ENCODE results near the gene ANKS6.

The ANKS6 gene

DNA sequence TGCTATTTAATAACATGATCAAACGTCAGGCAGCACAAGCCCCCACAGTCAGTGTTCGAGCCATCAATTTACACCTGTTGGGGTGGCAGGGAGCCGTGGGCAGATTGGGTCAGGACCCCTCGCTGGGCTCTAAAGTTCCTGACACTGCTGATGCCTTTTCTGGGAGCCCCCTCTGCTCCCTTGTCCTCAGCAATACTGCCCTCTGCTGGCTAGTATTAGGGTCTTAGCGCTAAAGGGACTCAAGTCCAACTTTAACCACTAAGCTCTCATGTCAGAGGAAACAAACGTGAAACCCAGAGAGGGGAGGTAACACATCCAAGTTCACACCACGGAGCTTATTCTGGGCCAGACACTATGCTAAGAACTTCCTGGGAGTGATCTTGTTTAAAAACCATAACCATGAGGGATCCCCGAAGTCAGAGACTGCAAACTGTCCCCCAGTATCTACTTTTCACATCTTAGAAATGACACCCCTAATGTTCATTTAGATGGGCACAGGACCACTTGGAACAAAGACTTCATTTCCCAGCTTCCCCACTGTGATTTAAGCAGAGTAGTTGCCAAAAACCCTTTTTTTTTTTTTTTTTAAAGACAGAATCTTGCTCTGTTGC lies 20.4 kb downstream of the ANKS6 start:
- H3K36me3 ChIP-seq (ENCODE audit: control insufficient read depth in 2 of 2, insufficient read depth in 2 of 2, low read length in 2 of 2) = peaks cover 17 to 42% of the 10 kb centered on the region in 2 donors
- H3K27me3 ChIP-seq (ENCODE audit: control insufficient read depth in 2 of 2, insufficient read depth in 2 of 2, low read length in 2 of 2) = no peaks in the 10 kb centered on the region
- H3K9ac ChIP-seq (ENCODE audit: low read depth in 1 of 2, low read length in 2 of 2) = no peak overlapping the region
- H3K9me3 ChIP-seq (ENCODE audit: control insufficient read depth in 2 of 2, low read length in 2 of 2) = no peaks in the 10 kb centered on the region
- peaks cover 0 to 3% of the 10 kb centered on the region in 2 donors for H3K4me1 ChIP-seq (ENCODE audit: control insufficient read depth in 2 of 2, insufficient read depth in 2 of 2, low read length in 2 of 2)
- no peak overlapping the region for H3K27ac ChIP-seq (ENCODE audit: low read depth in 2 of 2, low read length in 2 of 2)
- no peak overlapping the region for H3K4me3 ChIP-seq (ENCODE audit: low read length in 2 of 2)

DNA sequence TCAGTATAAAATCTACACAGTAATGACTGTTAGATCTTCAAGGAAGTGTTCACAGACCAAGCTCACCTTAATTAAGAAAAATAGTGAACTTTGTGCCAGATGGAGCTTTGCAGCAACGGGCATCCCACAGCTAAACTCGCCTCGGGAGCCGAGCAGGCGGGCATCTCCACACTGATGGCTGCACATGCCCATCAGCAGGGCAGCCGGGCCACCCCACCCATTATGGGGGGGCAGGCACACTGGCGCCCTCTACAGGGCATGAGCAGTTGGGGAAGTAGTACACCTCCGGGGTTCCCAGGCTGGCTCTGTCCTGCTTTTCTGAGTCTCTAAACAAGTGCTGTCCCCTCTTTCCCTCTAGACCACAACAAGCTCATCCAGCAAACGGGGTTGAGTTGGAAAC lies 21.6 kb downstream of the ANKS6 start:
- Histone ChIP-seq H3K27ac (ENCODE audit: low read depth in 2 of 2, low read length in 2 of 2) (no peak overlapping the region), H3K36me3 (ENCODE audit: control insufficient read depth in 2 of 2, insufficient read depth in 2 of 2, low read length in 2 of 2) (peaks cover 23 to 52% of the 10 kb centered on the region in 2 donors), H3K4me3 (ENCODE audit: low read length in 2 of 2) (no peak overlapping the region)

GRCh38 chr9:98773721-98774120 lies 22.6 kb downstream of the ANKS6 start:
- H3K36me3 ChIP-seq (ENCODE audit: control insufficient read depth in 2 of 2, insufficient read depth in 2 of 2, low read length in 2 of 2) = peaks cover 23 to 55% of the 10 kb centered on the region in 2 donors
- no peaks in the 10 kb centered on the region for H3K9me3 ChIP-seq (ENCODE audit: control insufficient read depth in 2 of 2, low read length in 2 of 2)
- H3K4me3 ChIP-seq (ENCODE audit: low read length in 2 of 2) = no peak overlapping the region
- no peaks in the 10 kb centered on the region for H3K27me3 ChIP-seq (ENCODE audit: control insufficient read depth in 2 of 2, insufficient read depth in 2 of 2, low read length in 2 of 2)
- no peak overlapping the region for H3K27ac ChIP-seq (ENCODE audit: low read depth in 2 of 2, low read length in 2 of 2)
- no peak overlapping the region for H3K9ac ChIP-seq (ENCODE audit: low read depth in 1 of 2, low read length in 2 of 2)
- H3K4me1 ChIP-seq (ENCODE audit: control insufficient read depth in 2 of 2, insufficient read depth in 2 of 2, low read length in 2 of 2) = peaks cover 0 to 3% of the 10 kb centered on the region in 2 donors

More for the DNA sequence above, 21.6 kb downstream of the ANKS6 start:
- H3K9ac ChIP-seq (ENCODE audit: low read depth in 1 of 2, low read length in 2 of 2) = no peak overlapping the region
- H3K27me3 ChIP-seq (ENCODE audit: control insufficient read depth in 2 of 2, insufficient read depth in 2 of 2, low read length in 2 of 2) = no peaks in the 10 kb centered on the region
- peaks cover 0 to 3% of the 10 kb centered on the region in 2 donors for H3K4me1 ChIP-seq (ENCODE audit: control insufficient read depth in 2 of 2, insufficient read depth in 2 of 2, low read length in 2 of 2)
- H3K9me3 ChIP-seq (ENCODE audit: control insufficient read depth in 2 of 2, low read length in 2 of 2) = no peaks in the 10 kb centered on the region

DNA sequence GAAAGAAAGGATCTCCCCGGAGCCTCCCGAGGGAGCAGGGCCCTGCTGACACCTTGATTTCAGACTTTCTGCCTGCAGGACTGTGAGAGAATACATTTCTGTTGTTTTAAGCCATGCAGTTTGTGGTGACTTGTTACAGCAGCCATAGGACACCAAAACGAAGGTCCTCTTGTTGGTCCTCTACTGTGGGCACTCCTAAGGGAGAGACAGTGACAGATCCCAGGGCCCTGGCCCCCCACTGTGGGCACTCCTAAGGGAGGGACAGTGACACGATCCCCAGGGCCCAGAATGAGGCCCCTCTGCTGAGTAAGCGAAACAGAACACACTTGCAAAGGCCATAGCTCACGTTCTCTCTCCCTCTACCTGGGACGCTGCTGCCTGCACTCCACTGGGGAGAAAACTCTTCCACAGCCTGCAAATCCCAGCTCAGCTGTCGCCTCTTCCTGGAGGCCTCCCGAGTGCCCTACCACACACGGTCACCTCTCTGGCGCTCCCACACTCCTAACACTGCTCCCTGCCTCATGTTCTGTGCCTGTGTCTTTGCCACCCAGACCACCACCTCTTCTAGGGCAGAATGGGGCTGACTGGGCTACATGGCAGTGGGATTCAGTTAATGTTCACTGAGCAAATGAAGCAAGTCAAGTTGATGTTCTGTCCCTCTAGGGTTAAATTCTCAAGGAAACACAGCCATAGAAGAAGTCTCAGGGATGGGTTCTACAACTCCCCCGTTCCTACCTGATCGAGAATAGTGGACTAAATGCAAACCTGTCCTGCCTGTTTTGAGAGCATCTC lies 23.8 kb downstream of the ANKS6 start:
- Histone ChIP-seq H3K9ac (ENCODE audit: low read depth in 1 of 2, low read length in 2 of 2) (no peak overlapping the region), H3K27ac (ENCODE audit: low read depth in 2 of 2, low read length in 2 of 2) (no peak overlapping the region), H3K4me1 (ENCODE audit: control insufficient read depth in 2 of 2, insufficient read depth in 2 of 2, low read length in 2 of 2) (no peaks in the 10 kb centered on the region), H3K27me3 (ENCODE audit: control insufficient read depth in 2 of 2, insufficient read depth in 2 of 2, low read length in 2 of 2) (no peaks in the 10 kb centered on the region), H3K4me3 (ENCODE audit: low read length in 2 of 2) (no peak overlapping the region), H3K9me3 (ENCODE audit: control insufficient read depth in 2 of 2, low read length in 2 of 2) (no peaks in the 10 kb centered on the region), H3K36me3 (ENCODE audit: control insufficient read depth in 2 of 2, insufficient read depth in 2 of 2, low read length in 2 of 2) (peaks cover 25 to 61% of the 10 kb centered on the region in 2 donors)

DNA sequence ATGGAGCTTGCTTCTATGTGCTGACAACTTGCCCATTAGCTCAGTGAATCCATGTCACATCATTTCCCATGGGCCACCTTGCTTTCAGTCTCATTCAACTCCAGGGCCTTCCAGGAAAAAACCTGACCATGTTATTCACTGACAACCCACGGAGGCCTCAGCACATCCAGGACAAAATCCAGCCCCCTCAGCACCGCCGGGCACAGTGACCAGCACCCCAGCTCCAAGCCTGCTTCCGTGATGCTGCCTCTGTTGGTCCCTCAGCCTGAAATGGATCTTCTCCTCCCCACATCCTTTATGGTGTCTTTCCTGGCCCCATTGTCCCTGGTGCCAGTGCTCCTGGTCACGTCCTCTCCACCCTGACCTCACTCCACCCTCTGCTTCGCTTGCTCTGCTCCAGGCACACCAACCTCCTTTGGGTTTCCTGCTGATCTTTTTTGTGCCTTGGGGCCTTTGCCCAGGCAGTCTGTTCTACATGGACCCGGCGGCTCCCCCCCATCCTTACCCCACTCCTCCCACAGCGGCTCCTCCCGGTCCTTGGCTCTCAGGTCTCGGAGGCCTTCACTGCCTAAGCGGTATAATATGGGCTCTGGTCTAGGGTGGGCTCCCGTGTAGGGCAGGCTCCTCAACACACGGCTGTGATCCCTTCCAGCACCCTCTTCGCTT lies 25.0 kb downstream of the ANKS6 start:
- Histone ChIP-seq H3K9ac (ENCODE audit: low read depth in 1 of 2, low read length in 2 of 2) (no peak overlapping the region), H3K4me3 (ENCODE audit: low read length in 2 of 2) (no peak overlapping the region), H3K4me1 (ENCODE audit: control insufficient read depth in 2 of 2, insufficient read depth in 2 of 2, low read length in 2 of 2) (no peaks in the 10 kb centered on the region), H3K9me3 (ENCODE audit: control insufficient read depth in 2 of 2, low read length in 2 of 2) (no peaks in the 10 kb centered on the region), H3K27me3 (ENCODE audit: control insufficient read depth in 2 of 2, insufficient read depth in 2 of 2, low read length in 2 of 2) (no peaks in the 10 kb centered on the region), H3K36me3 (ENCODE audit: control insufficient read depth in 2 of 2, insufficient read depth in 2 of 2, low read length in 2 of 2) (peaks cover 29 to 63% of the 10 kb centered on the region in 2 donors), H3K27ac (ENCODE audit: low read depth in 2 of 2, low read length in 2 of 2) (no peak overlapping the region)

DNA sequence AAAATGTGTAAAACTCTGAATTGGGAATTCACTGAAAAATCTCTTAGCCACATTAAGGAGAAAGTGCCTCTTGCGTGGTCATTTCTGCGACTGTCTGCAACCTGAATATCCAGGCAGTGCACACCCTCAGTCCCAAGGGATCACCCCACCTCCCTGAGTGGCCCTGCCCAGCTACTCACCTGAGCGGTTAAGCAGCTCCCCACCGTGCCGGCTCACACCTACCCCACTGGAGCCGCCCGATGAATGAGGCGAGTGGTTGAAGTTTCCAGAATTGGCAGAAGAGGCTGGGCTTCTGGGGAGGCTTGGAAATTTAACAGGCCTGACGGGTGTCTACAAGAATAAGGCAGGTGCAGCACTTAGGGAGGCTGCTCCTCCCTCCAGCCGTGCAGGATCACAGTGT lies 25.6 kb downstream of the ANKS6 start:
- no peak overlapping the region for H3K27ac ChIP-seq (ENCODE audit: low read depth in 2 of 2, low read length in 2 of 2)
- H3K9ac ChIP-seq (ENCODE audit: low read depth in 1 of 2, low read length in 2 of 2) = no peak overlapping the region
- H3K36me3 ChIP-seq (ENCODE audit: control insufficient read depth in 2 of 2, insufficient read depth in 2 of 2, low read length in 2 of 2) = peaks cover 29 to 65% of the 10 kb centered on the region in 2 donors
- no peaks in the 10 kb centered on the region for H3K27me3 ChIP-seq (ENCODE audit: control insufficient read depth in 2 of 2, insufficient read depth in 2 of 2, low read length in 2 of 2)
- H3K4me3 ChIP-seq (ENCODE audit: low read length in 2 of 2) = no peak overlapping the region
- no peaks in the 10 kb centered on the region for H3K9me3 ChIP-seq (ENCODE audit: control insufficient read depth in 2 of 2, low read length in 2 of 2)
- no peaks in the 10 kb centered on the region for H3K4me1 ChIP-seq (ENCODE audit: control insufficient read depth in 2 of 2, insufficient read depth in 2 of 2, low read length in 2 of 2)

DNA sequence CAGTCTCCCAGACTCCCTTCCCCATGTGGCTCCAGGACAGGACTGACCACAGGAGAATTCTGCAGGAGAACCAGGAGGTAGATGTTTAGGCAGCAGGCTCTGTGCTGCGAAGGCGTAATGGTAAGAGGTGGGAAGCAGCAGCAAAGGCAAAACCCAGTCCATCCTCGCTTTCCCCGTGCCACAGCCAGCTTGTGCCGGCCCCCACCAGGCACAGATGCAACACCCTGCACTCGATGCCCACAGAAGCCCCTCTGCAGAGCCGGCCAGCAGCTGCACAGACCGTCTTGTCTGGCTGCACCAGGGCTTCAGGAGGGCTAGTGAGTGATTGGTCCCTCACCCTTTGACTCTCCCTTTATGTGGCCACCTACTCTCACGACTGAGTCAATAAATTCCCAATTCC lies 28.0 kb downstream of the ANKS6 start:
- no peak overlapping the region for H3K27ac ChIP-seq (ENCODE audit: low read depth in 2 of 2, low read length in 2 of 2)

GRCh38 chr9:98767915-98768314 lies 28.4 kb downstream of the ANKS6 start:
- Histone ChIP-seq H3K27ac (ENCODE audit: low read depth in 2 of 2, low read length in 2 of 2) (no peak overlapping the region), H3K27me3 (ENCODE audit: control insufficient read depth in 2 of 2, insufficient read depth in 2 of 2, low read length in 2 of 2) (no peaks in the 10 kb centered on the region), H3K9ac (ENCODE audit: low read depth in 1 of 2, low read length in 2 of 2) (no peak overlapping the region), H3K36me3 (ENCODE audit: control insufficient read depth in 2 of 2, insufficient read depth in 2 of 2, low read length in 2 of 2) (peaks cover 20 to 62% of the 10 kb centered on the region in 2 donors), H3K4me1 (ENCODE audit: control insufficient read depth in 2 of 2, insufficient read depth in 2 of 2, low read length in 2 of 2) (no peaks in the 10 kb centered on the region), H3K9me3 (ENCODE audit: control insufficient read depth in 2 of 2, low read length in 2 of 2) (no peaks in the 10 kb centered on the region), H3K4me3 (ENCODE audit: low read length in 2 of 2) (no peak overlapping the region)

More for the DNA sequence above, 28.0 kb downstream of the ANKS6 start:
- Histone ChIP-seq H3K9me3 (ENCODE audit: control insufficient read depth in 2 of 2, low read length in 2 of 2) (no peaks in the 10 kb centered on the region), H3K36me3 (ENCODE audit: control insufficient read depth in 2 of 2, insufficient read depth in 2 of 2, low read length in 2 of 2) (peaks cover 23 to 66% of the 10 kb centered on the region in 2 donors), H3K9ac (ENCODE audit: low read depth in 1 of 2, low read length in 2 of 2) (no peak overlapping the region), H3K4me3 (ENCODE audit: low read length in 2 of 2) (no peak overlapping the region), H3K27me3 (ENCODE audit: control insufficient read depth in 2 of 2, insufficient read depth in 2 of 2, low read length in 2 of 2) (no peaks in the 10 kb centered on the region), H3K4me1 (ENCODE audit: control insufficient read depth in 2 of 2, insufficient read depth in 2 of 2, low read length in 2 of 2) (no peaks in the 10 kb centered on the region)

GRCh38 chr9:98767196-98767595 lies 29.2 kb downstream of the ANKS6 start:
- no peaks in the 10 kb centered on the region for H3K9me3 ChIP-seq (ENCODE audit: control insufficient read depth in 2 of 2, low read length in 2 of 2)
- no peak overlapping the region for H3K4me3 ChIP-seq (ENCODE audit: low read length in 2 of 2)
- no peaks in the 10 kb centered on the region for H3K27me3 ChIP-seq (ENCODE audit: control insufficient read depth in 2 of 2, insufficient read depth in 2 of 2, low read length in 2 of 2)
- no peak overlapping the region for H3K9ac ChIP-seq (ENCODE audit: low read depth in 1 of 2, low read length in 2 of 2)
- no peak overlapping the region for H3K27ac ChIP-seq (ENCODE audit: low read depth in 2 of 2, low read length in 2 of 2)
- H3K4me1 ChIP-seq (ENCODE audit: control insufficient read depth in 2 of 2, insufficient read depth in 2 of 2, low read length in 2 of 2) = no peaks in the 10 kb centered on the region
- H3K36me3 ChIP-seq (ENCODE audit: control insufficient read depth in 2 of 2, insufficient read depth in 2 of 2, low read length in 2 of 2) = peaks cover 20 to 55% of the 10 kb centered on the region in 2 donors

DNA sequence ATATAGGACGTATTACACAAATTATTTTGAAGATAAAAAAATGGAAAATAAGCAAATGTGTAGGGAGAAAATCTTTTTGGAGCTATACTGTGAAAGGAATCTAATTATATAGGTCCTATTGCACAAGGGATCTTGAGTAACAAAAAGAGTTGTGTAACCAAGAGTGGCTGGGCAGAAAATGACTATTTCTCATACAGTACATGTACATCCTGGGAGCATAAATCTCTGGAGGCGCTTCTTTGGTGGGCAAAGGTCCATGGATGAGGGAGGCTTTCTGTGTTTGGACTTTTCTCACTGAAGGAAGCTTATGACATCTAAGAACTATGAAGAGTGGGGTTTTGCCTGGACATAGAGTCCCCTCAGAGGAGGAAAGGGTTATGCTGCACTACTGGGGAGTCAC lies 29.8 kb downstream of the ANKS6 start:
- Histone ChIP-seq H3K36me3 (ENCODE audit: control insufficient read depth in 2 of 2, insufficient read depth in 2 of 2, low read length in 2 of 2) (peaks cover 18 to 48% of the 10 kb centered on the region in 2 donors), H3K27ac (ENCODE audit: low read depth in 2 of 2, low read length in 2 of 2) (no peak overlapping the region), H3K27me3 (ENCODE audit: control insufficient read depth in 2 of 2, insufficient read depth in 2 of 2, low read length in 2 of 2) (no peaks in the 10 kb centered on the region), H3K4me3 (ENCODE audit: low read length in 2 of 2) (no peak overlapping the region), H3K4me1 (ENCODE audit: control insufficient read depth in 2 of 2, insufficient read depth in 2 of 2, low read length in 2 of 2) (no peaks in the 10 kb centered on the region), H3K9ac (ENCODE audit: low read depth in 1 of 2, low read length in 2 of 2) (no peak overlapping the region), H3K9me3 (ENCODE audit: control insufficient read depth in 2 of 2, low read length in 2 of 2) (no peaks in the 10 kb centered on the region)

Data from mucosa of rectum (tissue), 2 donors.